ENCODE data around the gene EEFSEC.

EEFSEC gene

DNA sequence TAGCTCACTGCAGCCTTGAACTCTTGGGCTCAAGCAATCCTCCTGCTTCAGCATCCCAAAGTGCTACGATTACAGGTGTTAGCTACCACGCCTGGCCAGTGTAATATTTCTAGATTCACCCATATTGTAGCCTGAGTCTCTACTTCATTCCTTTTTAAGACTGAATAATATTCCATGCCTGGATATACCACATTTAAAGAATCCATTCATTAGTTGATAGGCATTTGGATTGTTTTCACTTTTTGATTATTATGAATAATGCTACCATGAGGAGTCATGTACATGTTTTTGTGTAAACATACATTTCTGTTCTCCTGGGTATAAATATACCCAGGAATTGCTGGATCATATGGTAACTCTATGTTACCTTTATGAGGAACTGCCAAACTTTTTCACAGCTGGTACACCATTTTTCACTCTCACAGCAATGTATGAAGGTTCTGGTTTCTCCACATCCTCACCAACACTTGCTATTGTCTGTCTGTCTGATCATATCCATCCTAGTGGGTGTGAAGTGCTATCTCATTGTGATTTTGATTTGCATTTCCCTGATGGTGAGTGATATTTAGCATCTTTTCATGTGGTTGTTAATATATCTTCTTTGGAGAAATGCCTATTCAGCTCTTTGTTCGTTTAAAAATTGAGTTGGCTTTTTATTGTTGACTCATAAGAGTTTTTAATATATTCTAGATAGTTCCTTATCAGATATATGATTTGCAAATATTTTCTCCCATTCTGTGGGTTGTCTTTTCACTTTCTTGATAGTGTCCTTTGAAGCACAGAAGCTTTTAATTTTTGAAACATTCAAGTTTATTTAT is 32.6 kb downstream of the EEFSEC start:
- no peak for DNase-seq

DNA sequence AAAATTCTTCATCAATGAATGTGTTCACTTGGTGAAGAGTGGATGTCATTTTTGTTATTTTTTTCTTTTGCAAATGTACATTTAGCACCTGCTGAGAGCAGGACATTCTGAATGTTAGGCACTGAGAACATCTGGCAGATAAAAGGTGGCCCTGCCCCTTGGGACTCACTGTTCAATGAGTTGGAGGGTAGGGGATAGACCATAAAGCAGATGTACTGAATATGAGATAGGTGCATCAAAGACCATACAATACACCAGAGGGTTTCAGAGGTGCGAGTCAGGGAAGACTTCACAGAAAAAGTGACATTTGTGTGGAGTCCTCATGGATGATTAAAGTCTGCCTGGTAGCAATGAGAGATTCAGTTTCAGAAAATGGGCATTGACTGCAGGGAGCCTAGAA is 34.2 kb downstream of the EEFSEC start:
- no peak for DNase-seq

DNA sequence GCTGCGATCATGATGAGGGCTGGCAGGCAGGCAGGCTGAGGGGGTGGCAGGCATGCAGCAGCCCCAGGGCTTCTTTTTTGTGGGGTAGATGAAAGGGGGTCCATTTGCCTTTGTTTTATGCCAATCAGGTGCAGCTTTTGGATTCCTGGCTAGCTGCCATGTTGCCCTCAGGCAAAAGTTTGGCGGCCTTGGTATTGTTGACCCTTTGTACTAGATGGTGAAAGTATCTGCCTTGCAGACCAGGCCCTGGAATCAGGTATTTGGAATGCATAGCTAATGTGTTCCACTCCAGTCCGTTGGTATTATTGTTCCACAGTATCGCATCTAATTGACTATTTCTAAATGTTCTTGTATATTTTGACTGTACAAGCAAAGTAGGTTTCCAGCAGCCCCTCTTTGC is 35.0 kb downstream of the EEFSEC start:
- no peak for DNase-seq

DNA sequence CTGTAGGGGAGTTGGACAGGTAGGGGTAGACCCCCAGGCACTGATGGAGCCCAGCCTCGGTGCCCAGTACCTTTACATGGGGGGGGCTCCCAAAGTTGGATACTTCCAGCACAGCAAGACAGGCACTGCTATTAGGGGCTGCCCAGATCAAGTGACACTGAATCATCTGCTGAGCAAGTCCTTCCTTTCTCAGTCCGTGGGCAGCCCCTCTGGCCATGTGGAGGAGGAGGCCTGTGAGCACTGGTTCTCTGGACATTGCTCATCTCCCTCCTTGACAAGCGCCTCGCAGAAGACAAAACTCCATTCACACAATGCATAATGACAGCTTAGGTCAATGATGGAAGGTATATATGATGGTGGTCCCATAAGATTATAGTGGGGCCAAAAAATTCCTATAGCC is 35.7 kb downstream of the EEFSEC start:
- no peak for DNase-seq

- DNase-seq: no peak
Observed at GRCh38 chr3:128190501-128190900, 37.2 kb downstream of the EEFSEC start.

GRCh38 chr3:128192131-128192530 is 38.9 kb downstream of the EEFSEC start:
- DNase-seq: no peak

- DNase-seq: no peak
Observed at GRCh38 chr3:128193168-128193567, 39.9 kb downstream of the EEFSEC start.

- DNase-seq: peak in 1 of 14 donors; percentile 12
Observed at GRCh38 chr3:128194843-128195242, 41.6 kb downstream of the EEFSEC start.

GRCh38 chr3:128195369-128195768 is 42.1 kb downstream of the EEFSEC start:
- no peak for DNase-seq

- DNase-seq: peak in 1 of 14 donors; percentile 36
Observed at GRCh38 chr3:128195802-128196201, 42.5 kb downstream of the EEFSEC start.

DNA sequence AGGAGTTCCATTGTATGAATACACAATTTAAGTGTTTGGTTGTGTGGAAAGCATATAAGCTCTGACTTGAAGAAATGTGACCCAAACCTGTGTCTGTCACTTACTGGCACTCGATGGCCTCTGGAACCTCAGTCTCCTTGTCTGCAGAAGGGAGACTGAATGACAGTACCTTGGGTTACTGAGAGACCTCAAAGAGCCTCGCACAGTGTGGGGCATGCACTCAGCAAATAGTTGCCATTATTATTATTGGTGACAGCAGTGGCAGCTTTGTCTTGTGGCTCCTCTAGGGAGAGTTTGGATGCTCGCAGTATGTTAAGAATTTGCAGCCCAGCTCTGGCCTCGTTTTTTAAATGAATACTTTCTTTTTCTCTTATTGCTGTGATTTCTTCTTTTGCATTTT is 43.4 kb downstream of the EEFSEC start:
- no peak for DNase-seq

DNA sequence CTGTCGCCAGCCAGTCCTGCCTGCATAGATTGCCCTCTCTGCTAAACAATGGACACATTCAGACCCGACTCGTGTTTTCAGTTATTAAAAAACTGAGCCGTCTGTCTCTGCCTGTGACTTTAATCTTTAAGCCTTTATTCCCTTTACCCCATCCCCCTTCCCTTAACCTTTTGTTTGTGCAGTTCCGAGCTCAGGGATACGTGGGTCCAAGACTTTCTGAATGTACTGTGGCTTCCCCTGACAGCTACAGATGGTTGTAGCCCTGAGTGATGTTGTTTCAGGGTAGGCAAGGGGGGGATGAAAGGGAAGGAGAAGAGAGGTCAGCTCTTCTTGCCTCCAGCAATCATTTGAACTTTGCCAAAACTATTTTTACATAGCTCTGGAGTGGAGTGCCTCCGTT is 44.6 kb downstream of the EEFSEC start:
- DNase-seq: no peak

DNA sequence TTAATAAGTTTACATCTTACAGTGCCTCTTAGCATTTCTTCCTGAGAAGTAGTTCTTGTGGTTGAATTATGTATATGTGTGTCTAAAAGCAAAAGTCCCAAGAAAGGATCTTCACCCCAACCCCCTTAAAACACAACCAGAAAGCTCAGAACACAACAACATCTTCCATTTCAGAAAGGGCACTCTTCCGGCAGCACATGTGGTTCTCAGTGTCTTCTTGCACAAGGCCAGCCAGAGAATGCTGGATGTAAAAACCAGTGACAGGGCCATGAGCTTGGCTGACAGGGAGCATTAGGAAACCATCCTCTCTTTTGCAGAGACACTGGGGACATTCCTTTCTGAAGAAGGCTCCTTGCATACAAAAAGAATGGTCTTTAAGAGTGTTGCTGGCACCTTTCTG is 45.0 kb downstream of the EEFSEC start:
- DNase-seq: no peak

DNA sequence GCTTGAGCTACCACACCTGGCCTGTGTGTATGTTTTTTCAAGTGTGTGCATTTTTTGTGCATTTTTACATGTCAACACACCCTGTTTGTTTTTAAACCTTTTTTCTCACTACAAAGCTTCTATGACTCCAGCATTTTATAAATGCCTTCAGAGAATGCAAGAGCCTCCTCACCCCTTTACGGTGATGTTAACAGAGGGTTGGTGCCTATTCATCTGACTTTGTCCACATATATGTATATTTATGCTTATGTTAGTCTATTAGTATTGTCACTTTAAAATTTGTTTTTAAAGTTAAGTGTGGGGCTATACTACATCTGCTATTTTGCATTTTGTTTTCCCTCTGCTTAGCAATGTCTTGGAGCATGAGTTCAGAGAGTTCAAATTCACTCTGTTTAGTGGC is 45.8 kb downstream of the EEFSEC start:
- DNase-seq: no peak

DNA sequence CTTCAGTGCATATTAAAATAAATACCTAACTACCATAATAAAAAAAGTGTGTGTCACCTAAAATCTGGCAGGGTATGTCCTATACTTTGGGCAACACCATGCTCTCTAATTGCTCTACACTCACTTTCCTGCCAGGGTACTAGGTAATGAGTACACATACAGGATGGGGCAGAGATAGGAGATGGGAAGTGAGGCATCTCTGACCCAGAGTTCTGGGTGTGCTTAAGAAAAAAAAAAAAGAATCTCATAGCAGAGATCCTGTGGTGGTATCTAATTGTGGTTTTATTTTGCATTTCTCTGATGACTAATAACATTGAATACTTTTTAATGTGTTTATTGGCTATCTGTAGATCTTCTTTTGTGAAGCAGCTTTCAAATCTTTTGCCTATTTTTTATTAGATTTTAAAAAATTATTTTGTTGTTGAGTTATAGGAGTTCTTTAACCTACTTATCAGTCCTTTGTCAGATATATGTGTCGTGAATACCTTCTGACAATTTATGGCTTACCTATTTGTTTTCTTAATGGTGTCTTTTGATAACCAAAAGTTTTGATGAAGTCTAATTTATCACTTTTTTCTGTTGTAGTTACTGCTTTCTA is 48.0 kb downstream of the EEFSEC start:
- no peak for DNase-seq

GRCh38 chr3:128203169-128203568 is 49.9 kb downstream of the EEFSEC start:
- no peak for DNase-seq

DNA sequence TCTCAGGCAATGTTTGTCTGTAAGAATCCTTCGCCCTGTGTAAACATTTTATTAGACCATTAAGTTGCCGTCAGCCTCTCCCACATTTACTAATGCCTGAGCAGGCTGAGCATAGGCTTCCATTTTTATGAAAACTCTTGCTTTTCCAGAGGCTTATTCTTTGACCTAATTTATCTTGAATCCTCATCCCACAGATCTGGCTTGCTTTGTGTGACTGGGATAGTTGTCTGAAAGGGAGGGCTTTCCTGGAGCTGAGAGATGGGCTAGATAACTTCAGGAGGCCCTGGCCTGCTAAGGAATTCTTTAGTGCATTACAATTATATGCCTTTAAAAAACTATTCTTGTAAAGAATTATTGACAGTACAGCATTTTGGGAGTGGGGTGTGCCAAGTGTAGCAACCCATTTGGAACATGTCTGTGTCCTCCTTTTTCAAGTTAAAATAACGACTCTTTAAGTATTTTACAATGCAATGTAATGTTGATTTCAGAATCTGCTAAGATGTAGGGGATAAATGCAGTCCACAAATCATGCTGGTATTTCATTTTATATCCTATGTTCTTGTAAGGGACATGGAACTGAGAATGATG is 52.4 kb downstream of the EEFSEC start:
- no peak for DNase-seq

GRCh38 chr3:128207951-128208350 is 54.7 kb downstream of the EEFSEC start:
- no peak for DNase-seq

GRCh38 chr3:128210711-128211110 is 57.4 kb downstream of the EEFSEC start:
- peak in 1 of 14 donors; percentile 60 for DNase-seq

GRCh38 chr3:128214056-128214455 is 60.8 kb downstream of the EEFSEC start:
- DNase-seq: no peak

DNA sequence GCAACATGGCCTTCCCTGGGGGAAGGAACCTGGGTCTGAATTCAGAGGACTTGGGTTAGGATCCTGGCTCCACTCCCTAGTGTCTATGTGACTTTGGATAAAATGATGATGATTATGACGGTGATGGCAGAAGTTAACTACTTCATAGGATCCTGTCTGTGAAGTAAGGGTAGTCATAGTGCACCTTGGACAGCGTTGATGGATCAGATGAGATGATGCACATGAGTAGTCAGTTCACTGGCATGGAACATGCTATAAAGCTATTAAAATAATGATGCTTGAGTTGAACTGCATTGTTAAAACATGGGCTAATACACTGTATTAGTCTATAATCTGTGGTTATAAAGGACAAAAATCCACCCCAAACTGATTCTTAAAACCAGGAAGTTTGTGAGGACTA is 62.0 kb downstream of the EEFSEC start:
- DNase-seq: no peak

GRCh38 chr3:128215800-128216495 is 62.7 kb downstream of the EEFSEC start:
- DNase-seq: no peak

Measured in C1 segment of cervical spinal cord (tissue), 14 donors.